ENCODE measurements around the gene BTLA.

GRCh38 chr3:112445839-112446238 lies 53.4 kb downstream of the BTLA start:
- no peak for TF ChIP-seq POLR2A (IDR thresholded peaks at IDR 0.05)
- TF ChIP-seq CTCF (IDR thresholded peaks at IDR 0.05) = no peak
